HepG2 (cell line): ENCODE results near the gene RAD1. TPM values are rescaled to one million over a fixed set of nuclear protein-coding genes. Genes with fewer than 3 reads are reported as not detected.
A peak's percentile ranks its signal among the peaks of the same experiment; 100 is the strongest.

Experiments used
- BHLHE40 ChIP-seq: IDR thresholded peaks from 2 replicates; pipeline ENCODE4 v1.6.1; 2011; ENCODE audit warnings: low read length, improper control_type of control experiment
- CEBPB ChIP-seq: IDR thresholded peaks from 2 replicates; pipeline ENCODE4 v1.6.1; 2011; ENCODE audit warnings: low read depth, low read length, improper control_type of control experiment, borderline replicate concordance
- CSRNP1 ChIP-seq: sonication (generic); formaldehyde crosslinking; IDR thresholded peaks from 2 replicates; pipeline ENCODE4 v1.8.1; 2023; ENCODE audit warnings: mild to moderate bottlenecking, missing genetic modification reagents
- FOSL1 ChIP-seq: sonication (generic); formaldehyde crosslinking; IDR thresholded peaks from 2 replicates; pipeline ENCODE4 v1.9.0; 2021; ENCODE audit warnings: missing genetic modification reagents, borderline replicate concordance
- HOXA5 ChIP-seq: sonication (generic); formaldehyde crosslinking; IDR thresholded peaks from 2 replicates; pipeline ENCODE4 v1.4.0; 2020; ENCODE audit warnings: missing genetic modification reagents
- HOXA7 ChIP-seq: sonication (generic); formaldehyde crosslinking; IDR thresholded peaks from 2 replicates; pipeline ENCODE4 v1.8.1; 2022; ENCODE audit warnings: mild to moderate bottlenecking, missing genetic modification reagents, moderate library complexity
- KAT7 ChIP-seq: IDR thresholded peaks from 2 replicates; pipeline ENCODE4 v1.6.1; 2018; ENCODE audit warnings: borderline replicate concordance, missing compliant biosample characterization
- NBN ChIP-seq: fragments of 450-650 bp; conservative IDR thresholded peaks from 2 replicates; pipeline ENCODE4 v1.6.1; 2017
- PCBP1 ChIP-seq: fragments of 200-400 bp; formaldehyde crosslinking; IDR thresholded peaks from 2 replicates; pipeline ENCODE4 v1.6.1; 2017; ENCODE audit warnings: mild to moderate bottlenecking, low read depth, low read length, borderline replicate concordance
- TFE3 ChIP-seq: IDR thresholded peaks from 2 replicates; pipeline ENCODE4 v1.6.1; 2016
- XBP1 ChIP-seq: sonication (generic); formaldehyde crosslinking; IDR thresholded peaks from 2 replicates; pipeline ENCODE4 v1.5.0; 2020; ENCODE audit warnings: missing genetic modification reagents
- ZC3H13 ChIP-seq: sonication (generic); formaldehyde crosslinking; IDR thresholded peaks from 2 replicates; pipeline ENCODE4 v1.8.1; 2023; ENCODE audit warnings: mild to moderate bottlenecking, missing genetic modification reagents, moderate library complexity
- ZNF317 ChIP-seq: sonication (generic); formaldehyde crosslinking; IDR thresholded peaks from 2 replicates; pipeline ENCODE4 v1.5.0; 2020; ENCODE audit warnings: mild to moderate bottlenecking, missing genetic modification reagents
- ZNF33B ChIP-seq: sonication (generic); formaldehyde crosslinking; IDR thresholded peaks from 2 replicates; pipeline ENCODE4 v1.5.1; 2020; ENCODE audit warnings: mild to moderate bottlenecking, missing genetic modification reagents
- ZNF513 ChIP-seq: sonication (generic); formaldehyde crosslinking; conservative IDR thresholded peaks from 2 replicates; pipeline ENCODE4 v1.5.0; 2020; ENCODE audit warnings: missing genetic modification reagents
- ZNF652 ChIP-seq: IDR thresholded peaks from 2 replicates; pipeline ENCODE4 v1.6.1; 2016; ENCODE audit warnings: low read depth, borderline replicate concordance
- ZNF772 ChIP-seq: sonication (generic); formaldehyde crosslinking; IDR thresholded peaks from 2 replicates; pipeline ENCODE4 v1.5.0; 2020; ENCODE audit warnings: mild to moderate bottlenecking, missing genetic modification reagents
- ZNF773 ChIP-seq: sonication (generic); formaldehyde crosslinking; IDR thresholded peaks from 2 replicates; pipeline ENCODE4 v1.4.0; 2020; ENCODE audit warnings: missing genetic modification reagents, borderline replicate concordance
- polyA plus RNA-seq, 8 experiments: library from polyadenylated mRNA; depleted of rRNA in 3 of 8; stranded (reverse) in 7 of 8; unstranded in 1 of 8; fragments of >200 nt; fragmentation: Illumina TruSeq in 4 of 8; extraction: Trizol in 4 of 8; gene quantifications; 2 replicates each; pipeline versions ENCODE4 v1.2.1 to v1.2.3, GENCODE V29; 2011 to 2016; ENCODE audit warnings: low read depth in 4 of 8, missing spikeins in 1 of 8, mixed read lengths in 1 of 8; ENCODE audit not compliant: insufficient read depth in 1 of 8
- total RNA-seq, 5 experiments: library from RNA; depleted of rRNA; stranded (reverse); fragments of >200 nt; fragmentation: Illumina TruSeq; extraction: Trizol; gene quantifications; 2 replicates each; pipeline ENCODE4 v1.2.3, GENCODE V29; 2016; ENCODE audit warnings: low read depth in 1 of 5
- TF ChIP-seq, protein P1 (sequence below): conservative IDR thresholded peaks from 2 replicates; pipeline ENCODE4 v1.6.1; 2018; ENCODE audit warnings: missing genetic modification reagents
- TF ChIP-seq, protein P2 (sequence below): sonication (generic); formaldehyde crosslinking; IDR thresholded peaks from 2 replicates; pipeline ENCODE4 v1.8.0; 2022; ENCODE audit warnings: missing genetic modification reagents, low read depth, mild to moderate bottlenecking, borderline replicate concordance
- TF ChIP-seq, protein P3 (sequence below): sonication (generic); formaldehyde crosslinking; IDR thresholded peaks from 2 replicates; pipeline ENCODE4 v1.5.1; 2020; ENCODE audit warnings: mild to moderate bottlenecking, missing genetic modification reagents, moderate library complexity

RAD1 gene
- total and polyA plus RNA-seq, 2 of the 13 experiments (the other 11 are each of a cell fraction or from before 2014, with no cell fraction given) = 14.7 to 39.1 TPM

DNA sequence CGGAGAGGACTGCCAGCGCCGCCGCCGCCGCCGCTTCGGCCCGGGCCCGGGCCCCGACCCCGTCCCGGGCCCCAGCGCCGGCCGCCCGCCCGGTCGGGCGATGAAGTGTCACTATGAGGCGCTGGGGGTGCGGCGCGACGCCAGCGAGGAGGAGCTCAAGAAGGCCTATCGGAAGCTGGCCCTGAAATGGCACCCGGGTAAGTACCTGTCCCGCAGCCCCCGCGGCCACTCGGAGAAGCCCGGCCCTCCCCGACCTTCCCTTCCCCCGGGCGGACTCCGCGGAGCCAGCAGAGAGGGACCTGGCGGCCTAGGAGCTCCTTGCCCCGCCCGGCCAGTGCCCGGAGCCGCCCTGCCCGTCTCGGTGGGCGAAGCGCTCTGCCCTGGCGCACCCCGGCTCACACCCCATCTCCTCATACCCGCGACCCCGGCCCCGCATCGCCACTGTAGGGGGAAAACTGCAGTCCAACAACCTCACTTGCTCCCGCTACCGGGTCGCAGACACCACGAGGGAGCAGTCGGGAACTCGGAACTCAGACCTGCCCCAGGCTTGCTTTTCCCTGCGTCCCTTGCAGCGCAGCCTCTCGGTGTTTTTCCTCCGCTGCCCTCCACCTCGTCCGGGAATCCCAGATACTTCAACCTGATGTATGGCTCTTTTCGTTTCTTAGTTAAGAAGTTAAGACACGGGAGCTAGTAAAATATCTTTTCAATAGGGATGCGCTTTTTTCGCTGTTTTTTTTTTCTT is 14.6 kb upstream of the RAD1 start (continued):
- TF ChIP-seq TFE3 (CRISPR knock-in tag) (no peak), KAT7 (CRISPR knock-in tag) (peak; percentile 36; the same call in 1 of the 2 replicates), FOSL1 (CRISPR knock-in tag) (no peak), HOXA7 (no peak), HOXA5 (CRISPR knock-in tag) (no peak), ZNF513 (no peak), ZNF317 (peak; percentile 38; the same call in 1 of the 2 replicates), CEBPB (no peak), BHLHE40 (no peak), ZNF33B (CRISPR knock-in tag) (no peak), NBN (no peak), ZC3H13 (CRISPR knock-in tag) (no peak), PCBP1 (no peak), ZNF772 (CRISPR knock-in tag) (no peak), ZNF773 (CRISPR knock-in tag) (no peak), XBP1 (CRISPR knock-in tag) (no peak), ZNF652 (CRISPR knock-in tag) (no peak), CSRNP1 (CRISPR knock-in tag) (no peak; the same call in 1 of the 2 replicates)
- TF ChIP-seq, protein P1, sequence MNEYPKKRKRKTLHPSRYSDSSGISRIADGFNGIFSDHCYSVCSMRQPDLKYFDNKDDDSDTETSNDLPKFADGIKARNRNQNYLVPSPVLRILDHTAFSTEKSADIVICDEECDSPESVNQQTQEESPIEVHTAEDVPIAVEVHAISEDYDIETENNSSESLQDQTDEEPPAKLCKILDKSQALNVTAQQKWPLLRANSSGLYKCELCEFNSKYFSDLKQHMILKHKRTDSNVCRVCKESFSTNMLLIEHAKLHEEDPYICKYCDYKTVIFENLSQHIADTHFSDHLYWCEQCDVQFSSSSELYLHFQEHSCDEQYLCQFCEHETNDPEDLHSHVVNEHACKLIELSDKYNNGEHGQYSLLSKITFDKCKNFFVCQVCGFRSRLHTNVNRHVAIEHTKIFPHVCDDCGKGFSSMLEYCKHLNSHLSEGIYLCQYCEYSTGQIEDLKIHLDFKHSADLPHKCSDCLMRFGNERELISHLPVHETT (CRISPR knock-in tag) = no peak
- TF ChIP-seq, protein P2, sequence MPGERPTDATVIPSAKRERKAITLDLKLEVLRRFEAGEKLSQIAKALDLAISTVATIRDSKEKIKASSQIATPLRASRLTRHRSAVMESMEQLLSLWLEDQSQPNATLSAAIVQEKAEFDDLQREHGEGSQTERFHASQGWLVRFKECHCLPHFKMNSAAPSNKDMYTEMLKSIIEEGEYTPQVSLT (CRISPR knock-in tag) = no peak
- TF ChIP-seq, protein P3, sequence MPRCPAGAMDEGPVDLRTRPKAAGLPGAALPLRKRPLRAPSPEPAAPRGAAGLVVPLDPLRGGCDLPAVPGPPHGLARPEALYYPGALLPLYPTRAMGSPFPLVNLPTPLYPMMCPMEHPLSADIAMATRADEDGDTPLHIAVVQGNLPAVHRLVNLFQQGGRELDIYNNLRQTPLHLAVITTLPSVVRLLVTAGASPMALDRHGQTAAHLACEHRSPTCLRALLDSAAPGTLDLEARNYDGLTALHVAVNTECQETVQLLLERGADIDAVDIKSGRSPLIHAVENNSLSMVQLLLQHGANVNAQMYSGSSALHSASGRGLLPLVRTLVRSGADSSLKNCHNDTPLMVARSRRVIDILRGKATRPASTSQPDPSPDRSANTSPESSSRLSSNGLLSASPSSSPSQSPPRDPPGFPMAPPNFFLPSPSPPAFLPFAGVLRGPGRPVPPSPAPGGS (CRISPR knock-in tag) = no peak
